ENCODE data around the gene GUCY1A2.

Gene GUCY1A2

GRCh38 chr11:106642331-106642730 is 375.9 kb downstream of the GUCY1A2 start:
- Histone ChIP-seq H3K4me3 (ENCODE audit: insufficient read depth, low read depth, low read length) (no peak overlapping the region), H3K36me3 (ENCODE audit: control insufficient read depth, insufficient read depth, low read length) (no peaks in the 10 kb centered on the region), H3K9me3 (ENCODE audit: control insufficient read depth, low read length) (no peaks in the 10 kb centered on the region), H3K4me1 (ENCODE audit: control insufficient read depth, insufficient read depth, low read length) (no peaks in the 10 kb centered on the region), H3K27me3 (ENCODE audit: control insufficient read depth, insufficient read depth, low read length, poor library complexity, severe bottlenecking) (no peaks in the 10 kb centered on the region), H3K27ac (ENCODE audit: insufficient read depth, low read depth, low read length, poor library complexity, severe bottlenecking) (no peak overlapping the region)
- WGBS, 2 experiments = no CpG with 5 or more reads among the region's 1 CpG

DNA sequence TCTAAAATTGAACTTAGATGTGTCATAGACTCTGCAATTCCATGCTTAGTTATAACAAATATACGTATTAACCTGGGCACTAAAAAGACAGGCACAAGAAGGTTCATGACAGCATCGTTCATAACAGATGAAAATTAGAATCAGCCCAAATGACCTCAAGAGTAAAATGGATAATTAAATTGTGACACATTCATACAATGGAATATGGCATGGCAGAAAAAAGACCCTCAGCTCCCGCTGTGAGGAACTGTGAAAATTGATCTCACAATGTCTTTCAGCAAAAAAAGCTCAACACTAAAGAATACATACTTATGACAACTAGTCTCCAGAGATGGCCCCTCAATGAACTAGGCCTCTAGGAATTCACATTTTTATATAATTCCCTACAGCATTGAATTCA is 386.0 kb downstream of the GUCY1A2 start:
- no peaks in the 10 kb centered on the region for H3K4me1 ChIP-seq (ENCODE audit: control insufficient read depth, insufficient read depth, low read length)
- no peak overlapping the region for H3K4me3 ChIP-seq (ENCODE audit: insufficient read depth, low read depth, low read length)
- WGBS, 2 experiments = 93 to 94% methylated on average over 2 to 3 of the region's 3 CpGs
- H3K36me3 ChIP-seq (ENCODE audit: control insufficient read depth, insufficient read depth, low read length) = no peaks in the 10 kb centered on the region
- no peak overlapping the region for H3K27ac ChIP-seq (ENCODE audit: insufficient read depth, low read depth, low read length, poor library complexity, severe bottlenecking)
- no peaks in the 10 kb centered on the region for H3K27me3 ChIP-seq (ENCODE audit: control insufficient read depth, insufficient read depth, low read length, poor library complexity, severe bottlenecking)
- no peaks in the 10 kb centered on the region for H3K9me3 ChIP-seq (ENCODE audit: control insufficient read depth, low read length)

GRCh38 chr11:106627694-106628093 is 390.6 kb downstream of the GUCY1A2 start:
- WGBS, 2 experiments = 98 to 100% methylated on average over 2 to 5 of the region's 6 CpGs
- Histone ChIP-seq H3K36me3 (ENCODE audit: control insufficient read depth, insufficient read depth, low read length) (no peaks in the 10 kb centered on the region), H3K27me3 (ENCODE audit: control insufficient read depth, insufficient read depth, low read length, poor library complexity, severe bottlenecking) (no peaks in the 10 kb centered on the region), H3K9me3 (ENCODE audit: control insufficient read depth, low read length) (no peaks in the 10 kb centered on the region), H3K27ac (ENCODE audit: insufficient read depth, low read depth, low read length, poor library complexity, severe bottlenecking) (no peak overlapping the region), H3K4me1 (ENCODE audit: control insufficient read depth, insufficient read depth, low read length) (no peaks in the 10 kb centered on the region), H3K4me3 (ENCODE audit: insufficient read depth, low read depth, low read length) (no peak overlapping the region)

DNA sequence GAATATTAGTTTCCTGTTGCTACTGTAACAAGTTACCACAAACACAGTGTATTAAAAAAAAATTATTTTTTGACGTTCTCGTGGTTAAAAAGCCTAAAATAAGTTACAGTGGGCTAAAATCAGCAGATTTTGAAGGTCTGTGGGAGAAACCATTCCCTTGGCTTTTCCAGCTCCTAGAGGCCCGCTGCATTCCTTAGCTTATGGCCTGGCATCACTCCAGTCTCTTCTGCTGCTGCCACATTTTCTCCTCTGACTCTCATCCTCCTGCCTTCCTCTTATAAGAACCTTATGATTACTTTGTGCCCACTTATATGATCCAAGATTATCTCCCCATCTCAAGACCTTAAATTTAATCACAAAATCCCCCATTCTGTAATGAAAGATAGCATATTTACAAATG is 392.7 kb downstream of the GUCY1A2 start:
- H3K4me1 ChIP-seq (ENCODE audit: control insufficient read depth, insufficient read depth, low read length) = no peaks in the 10 kb centered on the region
- 90 to 98% methylated on average over 3 of the region's 3 CpGs for WGBS, 2 experiments
- no peak overlapping the region for H3K4me3 ChIP-seq (ENCODE audit: insufficient read depth, low read depth, low read length)
- no peaks in the 10 kb centered on the region for H3K9me3 ChIP-seq (ENCODE audit: control insufficient read depth, low read length)
- H3K27me3 ChIP-seq (ENCODE audit: control insufficient read depth, insufficient read depth, low read length, poor library complexity, severe bottlenecking) = no peaks in the 10 kb centered on the region
- H3K27ac ChIP-seq (ENCODE audit: insufficient read depth, low read depth, low read length, poor library complexity, severe bottlenecking) = no peak overlapping the region
- no peaks in the 10 kb centered on the region for H3K36me3 ChIP-seq (ENCODE audit: control insufficient read depth, insufficient read depth, low read length)

GRCh38 chr11:106624377-106624776 is 393.9 kb downstream of the GUCY1A2 start:
- Histone ChIP-seq H3K27ac (ENCODE audit: insufficient read depth, low read depth, low read length, poor library complexity, severe bottlenecking) (no peak overlapping the region), H3K4me1 (ENCODE audit: control insufficient read depth, insufficient read depth, low read length) (no peaks in the 10 kb centered on the region), H3K9me3 (ENCODE audit: control insufficient read depth, low read length) (no peaks in the 10 kb centered on the region), H3K36me3 (ENCODE audit: control insufficient read depth, insufficient read depth, low read length) (no peaks in the 10 kb centered on the region), H3K4me3 (ENCODE audit: insufficient read depth, low read depth, low read length) (no peak overlapping the region), H3K27me3 (ENCODE audit: control insufficient read depth, insufficient read depth, low read length, poor library complexity, severe bottlenecking) (no peaks in the 10 kb centered on the region)
- 73 to 84% methylated on average over 3 of the region's 3 CpGs for WGBS, 2 experiments
